ENCODE data around the gene DUSP22.

GRCh38 chr6:399785-400534, 107.7 kb downstream of the DUSP22 start:
- TF ChIP-seq TAF1 (conservative IDR thresholded peaks at IDR 0.05) = no peak
- TF ChIP-seq JUND (IDR thresholded peaks at IDR 0.05) = no peak
- TF ChIP-seq CTCF (IDR thresholded peaks at IDR 0.05; ENCODE audit: low read depth, low read length, missing input control) = no peak
- TF ChIP-seq EGR1 (IDR thresholded peaks at IDR 0.05; ENCODE audit: low read depth in 2 of 2) = no peak
- TF ChIP-seq MAX (IDR thresholded peaks at IDR 0.05) = no peak
- no peak for TF ChIP-seq YY1 (IDR thresholded peaks at IDR 0.05)
- TF ChIP-seq RAD21 (IDR thresholded peaks at IDR 0.05) = no peak
- no peak for TF ChIP-seq ATF3 (IDR thresholded peaks at IDR 0.05)
- TF ChIP-seq FOXA1 (IDR thresholded peaks at IDR 0.05) = no peak
- no peak for TF ChIP-seq HNF4G (IDR thresholded peaks at IDR 0.05)
- no peak for TF ChIP-seq REST (IDR thresholded peaks at IDR 0.05)
